Activated CD4-positive, CD25-positive, alpha-beta regulatory T cell treated with anti-CD3 and anti-CD28 coated beads, Interleukin-2, amount 50 U/mL, for 16 hours (primary cell): Measurements from ENCODE around the gene CACNA1B.

Source experiments
- DNase-seq: peaks from one replicate; pipeline ENCODE4 v3.0.0-alpha.2; 2020; ENCODE audit warnings: low read depth, low spot score

The CACNA1B gene

DNA sequence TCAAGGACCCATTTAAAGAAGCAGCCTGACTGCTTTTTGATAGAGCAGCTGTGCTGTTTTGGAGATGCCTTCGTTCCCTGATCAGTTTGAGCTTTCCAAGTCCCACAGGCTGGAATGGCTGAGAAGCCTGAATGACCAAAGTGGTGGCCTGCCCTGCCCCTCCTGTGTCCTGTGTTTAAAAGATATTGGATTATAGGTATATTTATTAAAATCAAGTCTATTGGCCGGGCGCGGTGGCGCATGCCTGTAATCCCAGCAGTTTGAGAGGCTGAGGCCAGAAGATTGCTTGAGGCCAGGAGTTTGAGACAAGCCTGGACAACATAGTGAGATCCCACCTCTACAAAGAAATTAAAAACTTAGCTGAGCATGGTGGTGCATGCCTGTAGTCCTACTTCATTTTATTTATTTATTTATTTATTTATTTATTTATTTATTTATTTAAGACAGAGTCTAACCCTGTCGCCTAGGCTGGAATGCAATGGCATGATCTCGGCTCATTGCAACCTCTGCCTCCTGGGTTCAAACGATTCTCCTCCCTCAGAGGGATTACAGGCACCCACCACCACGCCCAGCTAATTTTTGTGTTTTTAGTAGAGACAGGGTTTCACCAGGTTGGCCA is 87.7 kb downstream of the CACNA1B start:
- no peak for DNase-seq

DNA sequence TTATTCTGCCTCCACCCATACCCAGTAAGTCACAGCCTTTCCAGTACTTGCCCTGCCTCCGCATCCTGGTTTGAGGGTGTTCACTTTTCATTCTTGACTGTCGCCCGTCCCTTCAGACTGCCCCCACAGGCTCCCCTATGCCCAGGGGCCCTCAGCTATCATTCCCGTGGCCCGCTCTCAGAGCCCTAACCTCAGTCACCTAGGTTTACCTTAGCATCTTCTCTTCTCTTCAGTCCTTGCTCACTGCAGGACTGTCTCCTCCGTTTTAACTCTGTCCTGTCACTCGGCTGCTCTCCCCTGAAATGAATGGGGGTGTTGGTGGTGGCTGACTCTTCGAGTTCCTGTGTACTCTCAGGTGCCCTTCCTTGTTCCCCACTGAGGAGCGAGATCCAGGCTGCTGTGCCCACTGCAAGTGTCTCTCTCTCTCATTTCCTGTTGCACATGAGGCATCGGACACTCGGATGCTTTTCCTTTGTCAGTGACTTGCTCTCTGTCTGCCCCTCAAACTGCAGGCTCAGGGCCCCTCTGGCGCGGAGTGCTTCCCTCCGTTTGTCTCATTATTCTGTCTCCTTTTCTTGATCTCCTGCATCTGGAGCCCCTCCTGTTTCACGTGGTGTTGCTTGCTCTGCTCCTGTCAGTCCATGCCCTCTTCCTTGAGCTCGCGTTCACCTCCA is 89.8 kb downstream of the CACNA1B start:
- DNase-seq, result no peak

DNA sequence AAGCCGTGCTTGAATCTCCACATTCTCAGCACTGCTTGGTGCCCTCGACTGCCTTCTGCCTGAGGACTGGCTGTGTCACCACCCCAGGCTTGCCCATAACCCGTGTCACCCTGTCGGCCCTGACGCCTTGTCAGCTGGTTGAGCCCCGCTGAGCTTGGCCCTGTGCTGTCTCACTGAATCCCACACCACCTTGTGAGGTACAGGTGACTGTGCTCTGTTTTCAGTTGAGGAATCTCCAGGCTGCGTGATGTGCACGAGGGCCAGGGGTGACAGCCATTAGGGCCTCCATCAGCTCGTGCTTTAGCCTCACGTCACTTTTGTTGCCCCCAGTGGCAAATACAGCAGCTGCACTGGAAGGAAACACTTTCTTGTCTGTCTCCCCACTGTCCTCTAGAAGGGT is 90.7 kb downstream of the CACNA1B start:
- DNase-seq, result no peak

DNA sequence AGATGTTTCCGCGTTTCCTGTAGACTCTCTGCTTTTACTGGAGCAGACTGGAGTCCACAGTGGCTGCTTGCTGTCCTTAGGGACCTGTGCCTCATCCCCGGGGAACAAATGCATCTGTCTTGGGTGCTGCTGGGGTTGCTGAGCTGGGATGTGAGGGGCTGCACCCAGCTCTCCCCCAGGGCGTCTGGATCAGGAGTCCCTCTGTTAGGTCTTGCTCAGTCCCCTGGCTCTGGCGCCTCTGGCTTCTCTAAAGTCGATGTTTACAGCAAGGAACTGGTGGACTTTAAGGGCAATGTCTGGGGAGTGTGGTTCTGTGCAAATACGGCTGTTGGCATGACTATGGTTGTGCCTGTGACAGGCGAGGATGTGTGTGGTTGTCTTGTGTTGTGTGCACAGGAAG is 91.4 kb downstream of the CACNA1B start:
- no peak for DNase-seq

DNA sequence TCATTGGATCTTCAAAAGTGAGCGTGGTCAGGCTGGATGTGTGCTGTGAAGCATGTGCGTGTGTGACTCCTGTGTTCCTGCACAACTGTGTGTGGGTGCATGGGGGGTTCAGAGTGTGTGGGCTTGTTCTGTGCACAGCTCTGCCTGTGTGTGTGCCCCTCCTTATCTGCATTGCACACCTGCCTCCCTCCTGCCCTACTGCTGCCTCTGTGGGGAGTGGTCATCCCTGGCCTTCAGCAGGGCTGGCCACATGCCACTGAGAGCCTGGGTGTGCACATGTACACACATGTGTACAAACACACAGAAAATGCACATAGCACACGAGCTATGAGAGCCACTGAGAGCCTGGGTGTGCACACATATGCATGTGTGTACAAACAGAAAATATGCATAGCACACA is 92.1 kb downstream of the CACNA1B start:
- no peak for DNase-seq

DNA sequence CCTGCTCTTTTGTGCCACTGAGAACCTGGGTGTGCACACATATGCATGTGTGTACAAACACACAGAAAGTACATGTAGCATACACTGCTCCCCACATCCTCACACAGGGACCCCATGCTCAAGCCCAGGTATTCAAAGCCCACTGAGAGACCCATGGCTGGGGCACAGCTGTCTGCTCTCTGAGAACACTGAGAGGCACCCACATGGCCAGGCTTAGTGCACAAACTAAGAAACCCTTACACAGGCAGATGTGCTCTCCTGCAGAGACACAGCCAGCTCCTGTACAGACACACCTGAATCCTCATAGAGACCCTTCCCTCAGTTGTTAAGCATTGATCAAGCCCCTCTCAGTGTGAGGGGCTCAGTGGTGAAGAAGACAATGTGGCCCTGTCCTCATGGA is 92.5 kb downstream of the CACNA1B start:
- DNase-seq, result no peak

DNA sequence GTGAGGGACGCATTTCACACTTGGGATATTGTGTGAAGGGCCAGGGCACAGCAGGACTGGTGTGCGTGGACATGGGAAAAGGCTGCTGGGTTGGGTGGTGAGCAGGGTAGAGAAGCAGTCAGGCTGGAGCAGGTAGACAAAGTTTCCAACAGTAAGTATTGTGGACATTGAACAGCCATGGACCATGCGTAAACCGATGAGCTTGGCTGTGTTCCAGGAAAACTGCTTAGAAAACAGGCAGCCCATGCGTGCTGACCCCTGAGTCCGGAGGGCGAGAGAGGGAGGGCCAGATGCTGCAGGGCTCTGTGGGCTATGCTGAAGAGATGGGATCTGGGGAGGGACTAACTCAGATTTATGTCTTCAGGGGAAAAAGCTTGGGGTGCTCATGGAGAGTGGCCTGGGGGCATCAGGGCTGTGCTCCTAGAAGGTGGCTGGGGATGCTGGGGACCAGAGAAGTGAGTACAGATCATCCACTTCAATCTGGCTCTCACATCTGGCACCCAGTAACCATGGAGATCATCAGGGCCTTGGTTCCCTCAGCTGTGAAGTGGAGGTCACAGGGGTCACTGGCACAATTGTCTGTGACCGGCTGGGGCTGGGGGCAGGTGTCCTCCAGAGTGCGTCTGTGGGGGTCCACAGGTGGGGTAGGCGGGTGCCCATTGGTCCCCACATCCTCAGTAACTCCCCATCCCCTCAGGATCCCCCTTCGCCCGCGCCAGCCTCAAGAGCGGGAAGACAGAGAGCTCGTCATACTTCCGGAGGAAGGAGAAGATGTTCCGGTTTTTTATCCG is 93.3 kb downstream of the CACNA1B start:
- DNase-seq, result no peak

DNA sequence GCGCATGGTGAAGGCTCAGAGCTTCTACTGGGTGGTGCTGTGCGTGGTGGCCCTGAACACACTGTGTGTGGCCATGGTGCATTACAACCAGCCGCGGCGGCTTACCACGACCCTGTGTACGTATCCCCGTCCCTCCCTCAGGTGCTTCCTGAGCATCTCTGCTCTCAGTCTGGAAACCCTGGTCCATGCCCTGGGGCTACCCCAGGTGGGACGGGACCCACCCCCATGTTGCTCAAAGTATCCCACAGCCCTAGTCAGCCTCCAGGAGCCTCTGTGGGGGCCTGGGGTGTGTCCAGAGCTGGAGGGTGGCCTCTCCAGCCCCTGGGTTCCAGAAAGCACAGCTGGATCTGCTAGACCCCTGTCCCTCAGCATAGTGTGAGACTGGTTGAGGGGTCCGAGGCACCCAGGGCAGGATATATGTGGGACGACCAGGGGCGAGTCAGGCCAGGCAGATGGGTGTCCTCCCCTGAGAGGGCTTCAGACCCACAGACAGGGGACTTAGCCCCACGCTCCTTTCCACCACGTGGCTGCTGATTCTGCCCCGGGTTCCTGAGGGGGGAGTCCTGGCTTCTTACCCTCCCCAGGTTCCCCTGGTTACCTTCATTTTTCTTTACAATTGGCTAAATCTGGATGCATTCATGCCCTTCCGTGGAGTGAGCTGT is 94.0 kb downstream of the CACNA1B start:
- no peak for DNase-seq

DNA sequence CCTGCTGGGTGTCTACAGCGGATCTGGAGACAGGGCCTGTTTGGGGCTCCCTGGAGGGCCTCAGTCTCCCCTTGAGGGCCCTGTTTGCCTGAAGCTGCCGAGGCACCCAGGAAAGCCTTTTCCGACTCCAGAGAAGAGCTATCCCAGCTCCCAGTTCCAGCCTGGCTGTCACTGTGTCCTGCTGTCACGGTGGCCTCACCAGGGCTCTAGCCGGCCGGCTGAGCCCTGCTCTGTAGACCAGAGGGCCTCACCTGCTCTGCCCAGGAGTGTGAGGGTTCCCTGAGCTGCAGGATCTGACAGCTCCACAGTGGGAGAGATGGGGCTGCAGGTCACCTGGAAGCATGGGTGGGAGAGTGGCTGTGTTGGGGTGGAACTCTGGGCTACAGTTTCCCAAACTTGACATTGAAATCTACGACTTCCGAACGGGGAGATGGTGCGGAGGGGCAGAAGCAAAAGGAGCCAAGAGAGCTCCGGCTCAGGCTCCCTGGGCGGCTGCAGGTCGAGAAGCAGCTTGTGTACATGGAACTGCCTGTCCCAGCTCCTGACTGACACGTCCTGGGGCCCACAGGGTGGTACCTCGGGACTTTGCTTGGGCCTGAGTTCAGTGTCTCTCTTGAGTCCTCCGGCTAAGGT is 94.9 kb downstream of the CACNA1B start:
- DNase-seq, result no peak

DNA sequence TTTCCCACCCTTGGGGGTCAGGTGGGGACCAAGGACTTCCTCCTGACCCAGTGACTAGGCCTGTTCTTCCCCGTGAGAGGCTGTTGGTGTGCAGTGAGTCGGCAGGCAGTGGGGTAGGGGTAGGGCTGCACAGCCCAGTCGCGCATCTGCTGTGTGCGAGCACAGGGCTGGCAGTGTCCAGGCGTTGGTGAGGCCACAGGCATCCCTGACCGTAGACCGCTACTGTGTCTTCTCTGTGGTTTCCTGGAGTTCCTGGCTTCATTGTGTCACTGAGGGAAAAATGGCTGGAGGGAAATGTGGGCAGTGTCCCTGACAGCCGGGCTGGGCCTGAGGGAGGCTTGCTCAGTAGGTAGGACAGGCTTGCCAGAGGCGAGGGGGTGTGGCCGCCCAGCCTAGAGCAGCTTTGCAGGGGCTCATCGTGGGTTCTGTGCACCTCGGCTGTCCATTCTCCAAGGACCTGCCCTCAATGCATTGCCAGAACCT is 95.4 kb downstream of the CACNA1B start:
- no peak for DNase-seq

DNA sequence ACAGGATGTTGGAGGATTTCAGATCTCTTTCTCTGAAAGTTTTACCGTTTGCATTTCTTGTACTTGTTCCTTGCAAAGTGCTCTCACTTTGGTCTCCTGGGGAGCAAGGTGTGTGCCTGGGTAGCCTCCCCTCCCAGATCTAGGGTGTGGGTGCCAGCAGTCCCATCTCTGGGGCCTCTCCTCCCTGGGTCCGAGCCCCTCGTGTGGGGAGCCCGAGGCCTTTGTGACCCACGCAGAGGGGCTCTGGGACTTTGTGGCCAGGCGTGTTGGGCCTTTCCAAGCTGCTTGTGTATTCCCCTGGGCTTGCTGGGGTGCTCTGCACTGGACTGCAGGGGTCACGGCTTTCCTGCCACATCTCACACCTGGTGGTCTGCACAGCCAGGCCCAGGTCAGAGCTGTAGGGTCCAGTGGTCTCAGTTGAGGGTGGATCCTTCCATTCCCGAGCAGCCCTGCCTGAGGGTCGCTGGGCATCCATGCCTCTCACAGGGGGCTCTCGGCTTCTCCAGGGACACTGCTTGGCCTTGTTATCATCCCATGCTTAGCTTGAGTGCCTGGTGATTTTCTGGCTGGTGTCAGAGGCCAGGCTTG is 96.3 kb downstream of the CACNA1B start:
- no peak for DNase-seq

DNA sequence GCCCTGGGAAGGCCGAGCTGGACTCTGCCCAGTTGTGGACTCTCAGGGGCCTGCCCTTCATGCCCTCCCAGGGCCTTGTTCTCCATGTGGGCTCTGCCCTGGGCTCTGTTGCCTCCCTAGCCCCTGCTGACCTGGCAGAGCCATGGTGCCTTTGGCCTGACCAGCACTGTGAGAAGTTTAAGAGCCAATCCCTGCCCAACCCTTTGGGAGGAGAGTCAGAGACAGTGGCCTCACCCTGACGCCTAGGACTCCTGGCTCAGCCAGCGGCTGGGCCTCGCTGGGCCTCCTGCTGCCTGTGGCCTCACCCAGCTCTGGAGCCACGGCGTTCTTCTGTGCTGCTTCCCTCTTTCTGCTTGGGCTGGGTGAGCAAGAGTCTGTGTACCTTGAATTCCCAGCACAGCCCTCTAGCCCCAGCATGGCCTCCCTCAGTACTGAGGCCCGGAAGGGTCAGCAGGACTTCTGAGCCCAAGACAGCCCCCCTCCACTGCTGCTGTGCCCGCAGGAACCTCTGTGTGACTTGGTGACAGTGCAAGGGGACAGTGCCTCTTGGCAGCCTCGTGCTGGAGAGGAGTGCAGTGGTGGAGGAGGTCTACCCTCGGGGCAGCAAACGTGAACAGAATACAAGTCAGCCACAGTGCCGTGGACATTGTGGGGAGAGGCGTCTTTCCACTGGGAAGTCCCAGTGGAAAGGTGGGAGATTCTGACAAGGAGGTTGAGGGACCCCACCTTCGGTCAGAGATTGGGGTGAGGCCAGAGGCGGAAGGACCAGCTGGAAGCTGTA is 97.4 kb downstream of the CACNA1B start:
- no peak for DNase-seq

DNA sequence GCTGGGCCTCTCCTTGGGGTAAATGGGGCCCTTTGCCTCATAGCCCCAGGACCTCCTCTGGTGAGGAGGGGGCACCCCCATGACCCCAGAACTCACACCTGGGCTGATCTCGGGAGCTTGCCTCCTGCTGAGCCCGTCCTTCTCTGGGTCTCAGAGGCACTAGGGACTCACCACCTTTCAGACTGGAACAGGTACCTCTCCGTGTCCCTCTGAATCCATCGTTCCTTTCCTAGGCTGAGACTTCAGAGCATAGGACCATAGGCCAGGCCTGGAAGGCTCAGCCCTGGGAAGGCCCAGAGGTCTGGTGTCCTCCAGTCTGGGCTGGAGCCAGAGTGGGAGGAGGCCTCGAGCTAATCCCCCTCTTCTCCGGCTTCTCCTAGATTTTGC is 97.9 kb downstream of the CACNA1B start:
- no peak for DNase-seq

DNA sequence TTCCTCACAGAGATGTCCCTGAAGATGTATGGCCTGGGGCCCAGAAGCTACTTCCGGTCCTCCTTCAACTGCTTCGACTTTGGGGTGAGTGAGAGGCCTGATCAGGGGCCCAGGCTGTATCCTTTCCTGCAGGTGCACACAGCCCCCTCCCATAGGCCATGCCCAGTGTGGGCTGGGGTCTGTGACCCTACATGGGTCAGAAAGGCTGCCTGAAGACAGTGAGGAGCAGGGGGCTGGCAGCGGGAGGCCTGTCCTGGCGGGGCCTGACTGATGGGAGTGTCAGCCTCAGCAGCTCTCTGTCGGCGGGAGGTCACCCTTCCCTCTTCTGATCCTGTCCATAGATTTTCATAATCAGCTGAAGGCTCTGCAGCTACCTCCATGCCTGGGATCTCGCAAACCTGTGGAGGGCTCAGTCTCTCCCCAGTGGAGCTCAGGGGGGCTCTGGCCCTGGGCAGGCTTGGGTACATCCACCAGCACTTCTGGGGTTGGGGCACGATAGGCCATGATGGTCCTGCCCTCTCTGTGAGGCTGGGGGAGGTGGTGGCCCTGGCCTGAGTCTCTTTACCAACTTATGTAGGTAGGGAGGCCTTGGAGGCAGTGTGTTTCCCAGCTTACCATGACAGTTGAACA is 98.5 kb downstream of the CACNA1B start:
- no peak for DNase-seq

DNA sequence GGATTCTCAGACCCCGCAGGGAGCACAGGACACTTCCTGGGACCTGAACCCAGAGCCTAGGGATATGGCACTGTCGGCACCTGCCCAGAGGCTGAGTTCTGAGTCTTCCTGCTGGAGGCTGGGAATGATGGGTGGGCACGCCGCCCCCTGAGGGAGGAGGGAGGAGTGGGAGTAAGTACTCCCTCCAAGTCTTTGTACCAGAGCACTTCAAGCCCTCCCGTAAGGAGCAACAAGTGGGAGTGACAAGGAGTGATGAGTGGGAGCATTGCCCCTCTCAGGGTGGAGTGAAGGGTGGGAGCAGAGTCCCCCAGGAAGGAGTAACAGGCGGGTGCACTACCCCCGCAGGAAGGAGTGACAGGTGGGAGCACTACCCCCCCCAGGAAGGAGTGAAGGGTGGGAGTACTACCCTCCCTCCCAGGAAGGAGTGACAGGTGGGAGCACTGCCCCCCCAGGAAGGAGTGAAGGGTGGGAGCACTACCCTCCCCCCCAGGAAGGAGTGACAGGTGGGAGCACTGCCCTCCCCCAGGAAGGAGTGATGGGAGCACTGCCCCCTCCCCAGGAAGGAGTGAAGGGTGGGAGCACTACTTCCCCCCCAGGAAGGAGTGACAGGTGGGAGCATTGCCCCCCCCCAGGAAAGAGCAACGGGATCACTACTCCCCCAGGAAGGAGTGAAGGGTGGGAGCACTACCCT is 100.1 kb downstream of the CACNA1B start:
- no peak for DNase-seq

DNA sequence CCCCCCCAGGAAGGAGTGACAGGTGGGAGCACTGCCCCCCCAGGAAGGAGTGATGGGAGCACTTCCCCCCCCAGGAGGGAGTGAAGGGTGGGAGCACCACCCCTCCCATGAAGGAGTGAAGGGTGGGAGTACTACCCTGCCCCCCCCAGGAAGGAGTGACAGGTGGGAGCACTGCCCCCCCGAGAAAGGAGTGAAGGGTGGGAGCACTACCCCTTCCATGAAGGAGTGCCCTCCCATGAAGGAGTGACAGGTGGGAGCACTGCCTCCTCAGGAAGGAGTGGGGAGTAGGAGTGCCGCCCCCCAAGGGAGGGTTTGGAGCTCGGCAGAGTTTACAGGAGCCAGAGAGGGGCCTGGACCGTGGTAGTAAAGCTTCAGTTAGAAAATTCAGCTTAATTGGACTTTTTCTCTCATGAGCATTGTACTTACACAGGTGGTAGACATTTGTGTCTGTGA is 100.7 kb downstream of the CACNA1B start:
- DNase-seq, result no peak

DNA sequence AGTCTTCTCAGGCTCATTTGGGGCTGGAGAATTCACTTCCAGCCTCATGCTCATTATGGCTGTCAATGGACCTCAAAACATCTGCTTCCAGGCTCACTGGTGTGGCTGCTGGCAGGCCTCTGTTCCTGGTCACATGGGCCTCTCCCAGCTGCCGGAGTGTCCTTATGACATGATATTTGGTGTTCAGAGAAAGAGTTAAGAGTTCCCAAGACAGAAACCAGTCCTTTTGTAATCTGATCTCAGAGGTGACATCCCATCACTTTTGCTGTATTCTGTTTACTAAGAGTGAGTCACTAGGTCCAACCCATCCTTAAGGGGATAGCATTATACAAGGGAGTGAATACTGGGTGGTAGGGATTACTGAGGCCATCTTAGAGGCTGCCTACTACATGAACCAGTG is 104.6 kb downstream of the CACNA1B start:
- DNase-seq, result no peak

DNA sequence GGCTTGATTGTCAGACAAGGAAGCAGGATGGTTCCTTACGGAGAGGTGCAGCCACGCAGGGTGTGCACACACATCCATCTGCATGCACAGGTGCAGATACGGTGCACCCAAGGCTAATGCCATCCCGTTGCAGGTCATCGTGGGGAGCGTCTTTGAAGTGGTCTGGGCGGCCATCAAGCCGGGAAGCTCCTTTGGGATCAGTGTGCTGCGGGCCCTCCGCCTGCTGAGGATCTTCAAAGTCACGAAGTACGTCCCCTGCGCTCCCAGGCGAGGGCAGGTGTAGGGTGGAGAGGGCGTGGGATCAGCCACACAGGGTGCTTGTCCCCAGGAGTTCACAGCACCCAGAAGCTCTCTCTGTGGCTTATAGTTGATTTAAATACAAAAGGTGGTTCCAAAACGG is 106.4 kb downstream of the CACNA1B start:
- DNase-seq, result no peak

DNA sequence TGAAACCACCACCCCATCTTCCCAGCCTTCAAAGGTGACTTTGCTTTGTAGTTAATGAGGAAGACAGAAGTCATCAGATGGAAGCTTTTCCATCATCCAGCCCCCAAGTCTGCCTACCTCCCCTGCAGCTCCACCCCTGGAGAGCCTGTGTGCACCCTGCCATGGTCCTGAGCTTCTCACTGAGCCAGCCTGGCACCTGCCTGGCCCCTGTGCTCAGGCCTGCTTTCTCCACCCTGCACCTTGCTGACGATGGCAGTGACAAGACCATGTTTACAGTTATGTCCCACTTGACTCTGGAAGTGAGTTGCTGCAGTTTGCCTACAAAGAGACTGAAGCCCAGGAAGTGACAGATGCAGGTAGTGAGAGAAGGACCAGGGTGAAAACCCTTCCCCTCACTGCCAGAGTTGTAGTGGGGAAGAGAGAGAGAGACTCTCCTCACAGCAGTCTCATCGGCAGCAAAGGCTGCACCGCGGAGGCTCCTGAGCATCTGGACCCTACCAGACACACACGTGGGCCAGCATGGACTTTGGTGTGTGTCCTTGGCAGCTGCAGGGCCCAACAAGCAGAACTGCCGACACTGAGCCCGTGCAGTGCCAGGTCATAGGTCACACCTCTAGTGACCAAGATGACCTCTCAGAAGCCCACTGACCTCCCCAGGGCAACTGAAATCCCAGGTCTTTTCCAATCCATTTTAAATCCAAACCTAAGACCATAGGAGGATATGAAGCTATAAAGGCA is 107.1 kb downstream of the CACNA1B start:
- DNase-seq, result no peak
